ENCODE data around the gene ACTG2.
A peak's percentile ranks its signal among the peaks of the same experiment; 100 is the strongest.
"Not testable (repeated sequence)": the region's sequence is repeated elsewhere in the genome, so short reads cannot be mapped to it uniquely, and the experiment has no call there.

ACTG2 gene

GRCh38 chr2:73937899-73938298, 45.1 kb downstream of the ACTG2 start:
- no peak for DNase-seq

- peak in 1 of 2 experiments; percentile 41 for DNase-seq
Measured at GRCh38 chr2:73938718-73939352, 46.0 kb downstream of the ACTG2 start.

DNA sequence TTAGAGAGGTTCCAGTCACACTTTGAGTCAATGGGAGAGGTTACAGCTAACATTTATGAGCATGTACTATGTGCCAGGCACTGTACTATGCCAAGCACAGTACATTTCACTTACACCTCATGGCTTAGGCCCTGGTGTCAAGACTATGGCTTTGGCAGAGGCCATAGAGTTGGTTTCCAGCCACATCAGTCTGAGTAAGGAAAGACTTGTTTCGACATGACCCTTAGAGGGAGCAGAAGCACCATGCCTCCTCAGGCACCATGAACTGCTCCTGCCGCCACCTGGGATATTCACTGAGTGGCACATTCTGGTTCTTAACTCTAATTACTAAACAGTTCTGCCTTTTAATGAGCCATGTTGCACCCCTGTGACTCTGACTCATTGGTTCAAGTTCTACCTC, 46.6 kb downstream of the ACTG2 start:
- DNase-seq, result peak; percentile 51 to 61

DNA sequence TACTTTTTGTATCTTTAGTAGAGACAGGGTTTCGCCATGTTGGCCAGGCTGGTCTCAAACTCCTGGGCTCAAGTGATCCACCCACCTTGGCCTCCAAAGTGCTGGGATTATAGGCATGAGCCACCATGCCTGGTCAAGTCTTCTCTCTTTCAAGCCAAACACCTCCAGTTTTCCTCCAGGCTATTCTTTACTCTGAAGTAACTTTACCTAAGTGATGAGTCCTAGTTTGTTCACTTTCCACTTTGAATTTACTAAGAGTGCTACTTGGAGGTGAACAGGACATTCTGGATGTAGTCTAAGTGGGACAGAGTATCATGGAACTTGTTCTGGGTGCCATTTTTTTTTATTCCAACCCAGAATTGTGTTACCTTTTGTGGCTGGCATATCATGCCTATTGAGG, 47.3 kb downstream of the ACTG2 start:
- not testable (repeated sequence) for DNase-seq

GRCh38 chr2:73942664-73943063, 49.9 kb downstream of the ACTG2 start:
- DNase-seq, result no peak

DNA sequence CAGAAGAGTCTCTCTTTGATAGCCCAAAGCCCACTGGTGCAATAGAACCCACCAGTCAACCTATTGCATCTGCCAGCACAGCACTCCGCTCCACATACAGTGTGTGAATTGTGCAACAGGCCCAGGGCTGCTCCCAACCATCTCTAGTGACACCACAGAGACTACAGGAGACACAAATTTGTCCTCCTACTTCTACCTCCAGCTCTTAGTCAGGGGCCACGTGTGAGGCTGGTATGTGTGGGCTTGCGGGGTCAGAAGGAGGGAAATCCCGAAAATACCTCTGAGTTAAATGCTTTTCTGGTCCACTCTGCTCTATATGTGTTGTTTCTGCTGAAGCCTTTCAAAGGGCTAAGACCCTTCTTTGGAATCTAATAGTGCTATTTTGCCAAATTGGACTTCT, 51.9 kb downstream of the ACTG2 start:
- DNase-seq, result peak; percentile 49 to 60

DNA sequence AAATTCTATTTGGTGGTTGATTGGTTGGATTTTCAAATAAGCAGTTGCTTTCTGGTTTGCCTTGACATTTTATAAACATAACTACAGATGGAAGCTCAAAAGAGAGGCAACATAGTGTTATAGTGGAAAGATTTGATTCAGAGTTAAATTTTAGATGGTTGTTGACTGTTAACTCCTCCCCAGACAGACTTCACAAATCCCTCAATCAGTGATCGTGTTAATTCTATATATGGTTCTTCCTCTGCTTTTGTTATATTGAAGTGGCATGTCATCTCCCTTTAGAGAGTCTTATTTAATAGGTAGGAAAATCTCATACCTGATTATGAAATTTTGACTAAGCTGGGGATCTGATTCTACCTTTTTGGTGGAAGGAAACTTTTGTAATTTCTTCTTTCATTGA, 53.4 kb downstream of the ACTG2 start:
- no peak for DNase-seq

- no peak for DNase-seq
Measured at GRCh38 chr2:73946666-73947065, 53.9 kb downstream of the ACTG2 start.

DNA sequence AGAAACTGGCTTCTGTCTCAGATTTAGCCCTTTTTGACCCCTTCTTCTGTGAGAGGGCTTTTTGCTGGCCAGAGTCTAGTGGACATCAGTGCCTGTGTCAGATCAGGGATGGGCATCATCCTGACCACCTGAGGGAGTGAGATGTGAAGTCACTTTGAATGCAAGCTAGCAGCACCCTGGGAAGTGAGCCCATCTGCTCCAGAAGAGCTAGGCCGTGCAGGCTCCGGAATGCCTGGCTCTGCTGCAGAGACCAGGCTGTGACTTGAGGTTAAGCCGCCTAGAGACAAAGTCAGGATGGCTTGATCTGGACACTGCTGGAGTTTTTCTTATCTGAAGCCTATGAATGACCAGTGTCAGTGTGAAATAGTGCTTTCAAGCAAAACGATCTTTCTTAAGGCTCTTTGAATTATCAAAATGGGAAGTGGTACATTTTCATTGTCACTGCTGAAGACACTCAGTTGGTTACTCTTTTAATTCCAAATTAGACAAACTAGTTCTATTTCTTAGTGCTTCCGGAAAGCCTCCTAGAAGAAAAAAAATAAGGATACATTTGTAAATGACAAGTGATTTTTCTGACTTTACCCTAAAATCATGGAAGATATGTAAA, 54.7 kb downstream of the ACTG2 start:
- DNase-seq, result no peak

DNA sequence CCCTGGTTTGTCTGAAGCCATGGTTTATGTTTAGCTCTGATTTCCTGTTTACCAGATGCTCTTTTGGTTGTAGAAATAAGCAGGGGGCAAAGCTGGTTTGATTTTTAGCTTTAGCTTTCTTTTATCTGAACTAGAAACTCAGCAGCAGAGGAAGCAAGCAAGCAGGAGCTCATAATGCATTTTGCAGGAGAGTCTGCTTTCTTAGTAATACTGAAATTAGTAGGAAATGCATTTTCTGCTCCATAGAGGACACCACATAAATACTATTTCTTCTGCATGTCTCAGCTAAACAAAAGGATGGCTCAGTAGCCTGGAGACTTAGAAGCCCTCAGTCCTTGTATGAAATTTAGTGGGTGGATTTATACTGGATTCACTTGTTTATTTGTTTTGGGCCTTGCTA, 57.0 kb downstream of the ACTG2 start:
- no peak for DNase-seq

DNA sequence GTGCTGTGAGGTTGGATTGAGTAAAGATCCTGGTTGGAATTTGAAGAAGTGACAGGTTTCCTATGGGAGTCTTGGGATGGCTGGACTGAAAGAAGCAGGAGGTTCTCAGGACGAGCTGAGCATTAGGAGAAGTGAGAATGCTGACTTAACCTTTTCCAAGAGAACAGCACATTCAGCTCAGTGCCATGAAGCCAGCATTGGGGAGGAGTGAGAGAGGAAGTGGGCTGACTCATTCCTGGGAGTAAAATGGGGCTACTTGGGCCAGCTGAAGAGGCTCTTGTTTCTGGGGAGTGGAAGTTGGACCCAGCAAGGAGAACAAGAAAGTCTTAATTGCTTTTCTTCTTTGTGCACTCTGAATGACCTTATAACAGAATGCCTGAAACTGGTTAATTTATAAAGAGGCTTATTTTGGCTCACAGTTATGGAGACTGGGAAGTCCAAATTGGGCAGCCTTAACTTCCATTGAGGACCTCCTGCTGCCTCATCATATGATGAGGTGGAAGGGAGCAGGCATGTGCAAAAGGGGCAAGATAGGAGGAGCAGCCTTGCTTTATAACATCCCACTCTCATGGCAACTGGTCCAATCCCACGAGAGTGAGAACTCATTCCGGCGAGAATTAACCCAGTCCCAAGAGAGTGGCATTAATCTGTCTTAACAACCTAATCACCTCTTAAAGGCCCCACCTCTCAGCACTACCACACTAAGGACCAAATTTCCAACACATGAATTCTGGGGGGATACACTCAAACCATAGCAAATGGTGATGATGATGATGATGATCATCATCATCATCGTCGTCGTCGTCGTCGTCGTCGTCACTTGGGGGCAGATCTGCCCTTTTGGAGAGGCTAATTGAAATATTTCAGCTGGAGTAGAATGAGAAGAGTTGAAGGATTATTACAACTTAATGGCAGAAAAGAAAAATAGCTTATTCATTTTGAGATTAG, 60.0 kb downstream of the ACTG2 start:
- DNase-seq, result no peak

GRCh38 chr2:73956218-73956865, 63.5 kb downstream of the ACTG2 start:
- no peak for DNase-seq

DNA sequence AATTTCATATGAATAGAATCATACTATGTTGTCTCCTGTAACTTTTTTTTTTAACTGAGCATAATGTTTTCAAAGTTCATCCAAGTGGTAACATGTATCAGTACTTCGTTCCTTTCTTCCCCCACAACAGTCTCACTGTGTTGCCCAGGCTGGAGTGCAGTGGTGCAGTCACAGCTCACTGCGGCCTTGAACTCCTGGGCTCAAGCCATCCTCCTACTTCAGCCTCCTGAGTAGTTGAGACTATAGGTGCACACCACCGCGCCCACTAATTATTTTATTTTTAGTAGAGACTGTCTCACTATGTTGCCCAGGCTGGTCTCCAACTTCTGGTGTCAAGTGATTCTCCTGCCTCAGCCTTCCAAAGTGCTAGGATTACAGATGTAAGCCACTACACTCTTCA, 68.5 kb downstream of the ACTG2 start:
- DNase-seq, result no peak

DNA sequence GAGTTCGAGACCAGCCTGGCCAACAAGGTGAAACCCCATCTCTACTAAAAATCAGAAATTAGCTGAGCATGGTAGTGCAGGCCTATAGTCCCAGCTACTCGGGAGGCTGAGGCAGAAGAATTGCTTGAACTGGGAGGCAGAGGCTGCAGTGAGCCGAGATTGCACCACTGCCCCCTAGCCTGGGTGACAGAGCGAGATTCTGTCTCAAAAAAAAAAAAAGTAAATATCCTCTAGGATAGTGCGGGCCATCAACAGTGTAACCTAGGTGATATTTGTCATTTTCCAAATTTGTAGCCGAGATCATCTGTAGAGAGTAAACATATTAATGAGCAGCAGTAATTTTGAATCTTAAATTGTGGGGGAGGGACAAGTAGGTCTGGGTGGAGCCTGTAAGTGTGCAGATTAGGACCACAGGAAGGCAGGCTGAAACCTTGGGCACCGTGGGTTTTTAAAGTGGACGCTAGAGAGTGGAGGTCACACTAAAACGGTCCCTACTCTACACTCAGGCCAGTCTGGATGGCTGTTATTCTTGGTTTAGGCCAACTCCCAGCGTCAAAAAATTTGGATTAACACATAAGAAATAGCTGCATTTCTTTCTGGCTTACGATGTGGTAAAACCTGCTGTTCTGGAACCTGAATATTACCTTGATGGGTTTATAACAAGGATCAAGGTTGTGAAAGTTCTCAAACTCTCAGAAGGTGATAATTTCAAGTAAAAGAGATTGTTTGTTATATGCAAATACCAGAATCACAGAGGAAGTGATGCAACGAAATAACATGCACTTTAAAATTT, 69.2 kb downstream of the ACTG2 start:
- DNase-seq, result no peak

GRCh38 chr2:73962798-73963197, 70.0 kb downstream of the ACTG2 start:
- DNase-seq, result no peak

DNA sequence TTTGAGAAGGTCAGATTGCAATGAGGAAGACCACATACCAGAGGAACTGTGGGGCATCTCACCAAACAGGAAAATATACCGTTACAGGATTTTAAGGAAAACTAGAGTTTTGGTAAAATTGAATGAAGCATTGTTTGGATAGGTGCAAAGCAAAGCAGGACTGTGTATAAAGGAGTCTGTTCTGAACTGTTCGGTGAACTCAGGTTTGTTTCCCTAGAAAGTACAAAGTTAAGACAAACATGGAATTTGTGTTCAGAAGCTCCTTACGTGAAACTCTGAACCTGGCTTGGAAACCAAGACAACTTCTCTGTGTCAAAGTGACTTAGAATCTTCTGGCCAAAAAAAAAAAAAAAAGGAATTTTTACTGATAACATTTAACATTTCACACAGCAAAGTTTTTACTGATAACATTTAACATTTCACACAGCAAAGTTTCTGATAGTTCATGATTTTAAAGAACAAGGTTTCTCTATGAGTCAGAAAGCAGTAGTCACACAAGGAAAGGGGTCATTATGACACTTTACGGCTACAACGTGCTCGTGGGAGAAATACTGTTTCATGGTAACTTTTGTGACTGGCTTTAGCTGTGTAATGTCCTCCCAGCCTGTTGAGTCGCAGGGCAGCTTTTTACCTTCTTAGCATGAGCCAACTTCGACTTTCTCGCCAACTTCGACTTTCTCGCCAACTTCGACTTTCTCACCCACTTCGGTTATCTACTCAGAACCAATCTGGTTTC, 70.7 kb downstream of the ACTG2 start:
- DNase-seq, result peak; percentile 66 to 72

- no peak for DNase-seq
Measured at GRCh38 chr2:73964223-73964622, 71.4 kb downstream of the ACTG2 start.

DNA sequence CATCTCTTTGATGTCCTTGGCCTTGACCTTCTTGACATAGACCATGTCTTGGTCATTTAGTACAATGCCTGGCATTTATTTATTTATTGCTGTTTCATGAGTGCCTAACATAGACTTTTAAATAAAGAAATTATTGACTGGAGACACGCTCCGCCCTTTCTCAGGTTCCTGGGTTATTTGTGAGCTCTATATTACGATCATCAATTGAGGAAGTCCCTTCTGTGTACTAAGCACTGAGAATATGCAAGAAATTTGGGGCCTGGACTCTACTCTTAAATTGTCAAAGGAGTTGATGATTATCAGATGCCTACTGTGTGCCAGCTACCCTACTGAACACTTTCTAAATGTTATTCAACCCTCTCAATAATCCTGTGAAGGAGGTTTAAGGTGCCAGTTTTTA, 72.2 kb downstream of the ACTG2 start:
- DNase-seq, result no peak

DNA sequence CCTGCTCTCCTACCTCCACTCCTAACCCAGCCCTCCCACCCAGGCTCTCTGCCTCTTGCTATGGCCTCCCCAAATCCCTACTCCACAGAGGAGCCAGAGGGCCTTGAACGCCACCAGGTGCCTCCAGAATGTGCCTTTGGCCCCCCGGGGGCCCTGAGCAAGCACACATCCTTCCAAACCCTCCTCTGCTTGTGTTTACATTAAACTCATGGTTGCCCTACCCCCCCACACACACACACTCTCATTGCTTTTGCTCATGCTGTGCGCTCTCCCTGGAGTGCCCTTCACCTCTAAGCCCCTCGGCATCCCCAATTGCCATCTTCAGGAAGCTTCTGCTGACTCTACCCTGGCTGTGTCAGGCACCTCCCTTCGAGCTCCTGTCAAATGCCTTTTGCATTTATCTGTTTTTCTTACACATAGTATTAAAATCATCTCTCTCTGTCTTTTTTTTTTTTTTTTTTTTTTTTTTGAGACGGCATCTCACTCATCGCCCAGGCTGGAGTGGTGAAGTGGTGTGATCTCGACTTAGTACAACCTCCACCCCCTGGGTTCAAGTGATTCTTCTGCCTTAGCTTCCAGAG, 75.6 kb downstream of the ACTG2 start:
- no peak for DNase-seq

DNA sequence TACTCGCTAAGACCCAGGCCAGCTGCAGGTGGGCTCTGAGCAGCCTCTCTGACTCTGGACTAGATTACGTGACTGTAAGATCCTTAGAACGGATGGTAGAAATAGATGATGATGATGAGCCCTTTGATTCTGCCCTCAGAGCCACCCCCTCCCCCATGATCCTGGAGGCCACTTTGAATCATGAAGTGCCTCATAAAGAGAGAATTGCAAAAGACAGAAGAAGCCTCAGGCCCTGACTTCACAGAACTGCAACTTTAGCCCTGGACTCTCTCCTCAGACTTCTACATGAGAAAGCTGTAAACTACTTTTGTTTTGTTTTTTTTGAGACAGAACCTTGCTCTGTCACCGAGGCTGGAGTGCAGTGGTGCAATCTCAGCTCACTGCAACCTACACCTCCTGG, 76.5 kb downstream of the ACTG2 start:
- peak in 1 of 2 experiments; percentile 51 for DNase-seq
